ENCODE data around the gene UNC93B1. TPM values are rescaled to one million over a fixed set of nuclear protein-coding genes. Genes with fewer than 3 reads are reported as not detected.

Gene UNC93B1
- total RNA-seq, 3 donors from 2014 or later = 30.1 to 47.5 (median 46.8) TPM

GRCh38 chr11:68027667-68028066 lies 23.8 kb upstream of the UNC93B1 start:
- intact Hi-C loops (cut with DNase I, micrococcal nuclease) = no loop called here

DNA sequence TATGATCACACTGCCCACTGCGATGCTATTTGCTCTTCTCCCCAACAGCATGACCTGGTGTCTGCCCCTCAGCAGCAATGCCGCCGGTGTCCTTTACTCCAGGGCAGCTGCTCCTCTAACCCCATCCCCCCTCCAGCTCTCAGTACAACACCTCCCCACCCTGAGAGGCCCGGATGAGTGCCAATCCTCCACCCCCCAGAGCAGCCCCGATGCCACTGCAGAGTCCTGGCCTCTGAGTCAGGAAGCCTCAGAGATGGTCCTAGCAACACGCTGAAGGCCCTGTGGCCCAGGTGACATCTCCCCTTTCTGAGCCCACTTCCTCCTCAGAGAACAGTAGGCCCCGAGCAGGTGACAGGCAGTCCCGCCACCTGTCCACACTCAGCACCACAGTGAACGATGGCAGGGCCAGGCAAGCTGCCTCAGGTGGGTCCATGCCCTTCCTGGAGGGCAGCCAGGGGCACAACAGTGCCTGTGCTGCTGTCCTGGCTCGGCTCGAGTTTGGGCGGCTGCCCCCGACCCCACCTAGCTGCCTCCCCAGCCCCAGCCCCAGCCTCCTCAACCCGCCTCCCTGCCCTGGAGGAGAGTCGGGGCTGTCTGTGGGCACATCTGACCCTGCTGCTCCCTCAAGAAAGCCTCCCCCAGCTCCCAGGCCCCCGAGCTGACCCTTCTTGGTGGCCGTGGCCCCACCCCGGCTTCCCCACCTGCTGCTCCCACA lies 22.7 kb upstream of the UNC93B1 start:
- intact Hi-C loops (cut with DNase I, micrococcal nuclease) = no loop called here
- peaks cover 11% of the 10 kb centered on the region for H3K4me1 ChIP-seq (ENCODE audit: low read depth)
- TF ChIP-seq CTCF (IDR thresholded peaks at IDR 0.05) = no peak
- H3K36me3 ChIP-seq (ENCODE audit: low read depth) = no peaks in the 10 kb centered on the region
- no peak overlapping the region for H3K4me3 ChIP-seq
- no peaks in the 10 kb centered on the region for H3K9me3 ChIP-seq
- DNase-seq (no peak), ATAC-seq (no peak)

More at GRCh38 chr11:68027667-68028066, 23.8 kb upstream of the UNC93B1 start:
- Histone ChIP-seq H3K4me3 (no peak overlapping the region), H3K4me1 (ENCODE audit: low read depth) (peaks cover 17% of the 10 kb centered on the region), H3K9me3 (no peaks in the 10 kb centered on the region), H3K36me3 (ENCODE audit: low read depth) (no peaks in the 10 kb centered on the region)
- DNase-seq (no peak), ATAC-seq (no peak)
- TF ChIP-seq CTCF (IDR thresholded peaks at IDR 0.05) = no peak

DNA sequence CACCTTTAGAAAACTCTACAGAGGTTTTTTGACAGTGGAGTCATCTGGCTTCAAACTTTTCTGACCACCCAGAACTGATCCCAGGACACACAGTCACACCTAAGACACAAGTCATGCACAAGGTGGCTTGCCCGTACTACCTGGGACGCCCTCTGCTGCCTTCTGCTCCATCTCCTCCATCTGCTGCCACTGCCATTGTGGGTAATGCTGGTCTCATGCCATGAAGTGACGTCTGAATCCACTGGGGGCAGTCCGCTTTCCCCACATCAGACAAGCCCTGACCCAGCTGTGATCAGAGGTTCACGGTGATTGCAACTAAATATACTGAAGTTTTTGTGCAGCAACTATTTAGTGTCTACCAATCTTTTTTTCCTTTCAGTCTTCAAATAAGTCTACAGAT lies 21.1 kb upstream of the UNC93B1 start:
- Histone ChIP-seq H3K36me3 (ENCODE audit: low read depth) (no peaks in the 10 kb centered on the region), H3K4me1 (ENCODE audit: low read depth) (peaks cover 6% of the 10 kb centered on the region), H3K4me3 (no peak overlapping the region), H3K9me3 (no peaks in the 10 kb centered on the region)
- intact Hi-C loops (cut with DNase I, micrococcal nuclease) = no loop called here
- ATAC-seq = no peak
- TF ChIP-seq CTCF (IDR thresholded peaks at IDR 0.05) = no peak
- no peak for DNase-seq

- ATAC-seq (no peak), DNase-seq (no peak)
- no peak overlapping the region for H3K4me3 ChIP-seq
- no peak for TF ChIP-seq CTCF (IDR thresholded peaks at IDR 0.05)
- intact Hi-C loops (cut with DNase I, micrococcal nuclease) = no loop called here
- no peaks in the 10 kb centered on the region for H3K36me3 ChIP-seq (ENCODE audit: low read depth)
- peaks cover 3% of the 10 kb centered on the region for H3K4me1 ChIP-seq (ENCODE audit: low read depth)
- H3K9me3 ChIP-seq = no peaks in the 10 kb centered on the region
Observed at GRCh38 chr11:68024508-68024907, 20.6 kb upstream of the UNC93B1 start.

DNA sequence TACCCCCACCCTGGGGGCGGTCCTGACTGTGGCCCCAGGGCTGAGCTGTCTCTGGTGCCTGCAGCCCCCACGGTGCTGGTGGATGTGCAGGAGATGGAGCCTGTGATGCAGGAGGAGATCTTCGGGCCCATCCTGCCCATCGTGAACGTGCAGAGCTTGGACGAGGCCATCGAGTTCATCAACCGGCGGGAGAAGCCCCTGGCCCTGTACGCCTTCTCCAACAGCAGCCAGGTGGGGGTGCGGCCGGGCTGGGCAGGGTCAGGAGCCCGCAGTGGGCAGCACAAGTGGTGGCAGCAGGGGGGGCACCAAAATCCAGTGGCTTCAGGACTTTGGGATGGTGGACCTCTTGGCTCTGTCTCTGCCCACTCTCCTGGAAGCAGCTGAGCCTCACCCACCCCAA lies 18.6 kb upstream of the UNC93B1 start:
- intact Hi-C loops (cut with DNase I, micrococcal nuclease) = no loop called here
- Histone ChIP-seq H3K4me1 (ENCODE audit: low read depth) (no peaks in the 10 kb centered on the region), H3K36me3 (ENCODE audit: low read depth) (no peaks in the 10 kb centered on the region), H3K9me3 (no peaks in the 10 kb centered on the region), H3K4me3 (no peak overlapping the region)
- ATAC-seq = no peak
- no peak for DNase-seq
- no peak for TF ChIP-seq CTCF (IDR thresholded peaks at IDR 0.05)

All from mucosa of descending colon (tissue), 3 donors.